GM03348 (cell line): ENCODE data around the gene SNU13.
A peak's percentile ranks its signal among the peaks of the same experiment; 100 is the strongest.
"Not testable (repeated sequence)": the region's sequence is repeated elsewhere in the genome, so short reads cannot be mapped to it uniquely, and the experiment has no call there.

Source experiments
- DNase-seq: peaks from one replicate; pipeline ENCODE4 v3.0.0; 2012; ENCODE audit warnings: low spot score

Gene SNU13

GRCh38 chr22:41641854-41642253 is 46.8 kb downstream of the SNU13 start:
- DNase-seq, result no peak

- DNase-seq, result no peak
These were observed 49.9 kb downstream of the SNU13 start for GRCh38 chr22:41638748-41639147.

- DNase-seq, result no peak
These were observed 50.5 kb downstream of the SNU13 start for GRCh38 chr22:41638124-41638523.

GRCh38 chr22:41637623-41638022 is 51.0 kb downstream of the SNU13 start:
- DNase-seq, result not testable (repeated sequence)

- DNase-seq, result peak; percentile 26
These were observed 52.2 kb downstream of the SNU13 start for GRCh38 chr22:41636467-41636866.

- DNase-seq, result not testable (repeated sequence)
These were observed 54.1 kb downstream of the SNU13 start for GRCh38 chr22:41634610-41635009.

GRCh38 chr22:41631615-41632014 is 57.1 kb downstream of the SNU13 start:
- not testable (repeated sequence) for DNase-seq

- not testable (repeated sequence) for DNase-seq
These were observed 57.6 kb downstream of the SNU13 start for GRCh38 chr22:41631115-41631514.

- no peak for DNase-seq
These were observed 63.1 kb downstream of the SNU13 start for GRCh38 chr22:41625577-41625976.
